Duodenal mucosa (tissue), 2 donors: ENCODE data around the gene ZGRF1.

ENCODE experiments used
- H3K27ac ChIP-seq: one replicate; pipeline ENCODE4 v1.7.0; 2013; ENCODE audit warnings: low read depth, low read length
- H3K27me3 ChIP-seq, 2 donors: one replicate each; pipeline ENCODE4 v1.7.0; 2013; ENCODE audit warnings: low read length in 2 of 2, control low read depth in 1 of 2; ENCODE audit not compliant: insufficient read depth in 2 of 2, control insufficient read depth in 1 of 2
- H3K36me3 ChIP-seq, 2 donors: one replicate each; pipeline ENCODE4 v1.7.0; 2013; ENCODE audit warnings: low read length in 2 of 2, control low read depth in 1 of 2; ENCODE audit not compliant: insufficient read depth in 2 of 2, control insufficient read depth in 1 of 2
- H3K4me1 ChIP-seq, 2 donors: one replicate each; pipeline ENCODE4 v1.7.0; 2013; ENCODE audit warnings: low read length in 2 of 2, control low read depth in 1 of 2; ENCODE audit not compliant: insufficient read depth in 2 of 2, control insufficient read depth in 1 of 2
- H3K4me3 ChIP-seq, 2 donors: one replicate each; pipeline ENCODE4 v1.7.0; 2013; ENCODE audit warnings: low read length in 2 of 2, low read depth in 1 of 2
- H3K9ac ChIP-seq, 2 donors: one replicate each; pipeline ENCODE4 v1.7.0; 2013; ENCODE audit warnings: low read length in 2 of 2, low read depth in 1 of 2
- H3K9me3 ChIP-seq, 2 donors: one replicate each; pipeline ENCODE4 v1.7.0; 2013; ENCODE audit warnings: low read length in 2 of 2, control low read depth in 1 of 2; ENCODE audit not compliant: control insufficient read depth in 1 of 2

The ZGRF1 gene

GRCh38 chr4:112516471-112517066, 120.1 kb downstream of the ZGRF1 start:
- Histone ChIP-seq H3K36me3 (no peaks in the 10 kb centered on the region), H3K27me3 (peaks cover 85 to 92% of the 10 kb centered on the region in 2 donors), H3K9ac (no peak overlapping the region), H3K4me3 (peak overlapping the region in 1 of 2 donors; percentile 14), H3K27ac (no peak overlapping the region), H3K9me3 (no peaks in the 10 kb centered on the region), H3K4me1 (peaks cover 27% of the 10 kb centered on the region in 2 donors)

DNA sequence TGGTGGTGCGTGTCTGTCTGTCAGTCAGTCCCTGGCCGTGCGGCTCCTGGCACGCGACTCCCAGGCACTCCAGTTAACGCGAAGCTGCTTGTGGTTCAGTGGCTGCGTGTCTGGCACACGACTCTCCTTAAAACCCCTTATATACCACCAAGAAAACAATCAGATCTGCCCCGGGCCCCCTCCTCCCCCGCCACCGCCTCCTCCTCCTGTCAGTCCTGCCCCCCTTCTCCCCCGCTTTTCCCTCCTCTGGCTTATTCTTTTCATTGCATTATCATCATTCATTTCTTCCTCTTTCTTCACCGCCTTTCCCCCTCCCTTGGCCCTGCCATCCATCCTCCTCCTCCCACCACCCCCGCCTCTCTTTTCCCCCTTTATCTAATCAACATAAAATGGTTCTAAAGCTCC, 120.6 kb downstream of the ZGRF1 start, which contains the start of gene NEUROG2:
Gene NEUROG2, minus strand, starts transcription at position 115 of the 405 bp plus-strand sequence. CDS start 705 bp downstream, outside the sequence.
- H3K4me3 ChIP-seq: peak within 1 kb of the TSS; percentile 80 to 83
- H3K9ac ChIP-seq: no peak within 1 kb of the TSS
- H3K27me3 ChIP-seq: peaks cover 85 to 92% of the 10 kb centered on the region in 2 donors
- no peaks in the 10 kb centered on the region for H3K9me3 ChIP-seq
- H3K36me3 ChIP-seq: no peaks in the 10 kb centered on the region
- H3K27ac ChIP-seq: no peak within 1 kb of the TSS
- peaks cover 24 to 27% of the 10 kb centered on the region in 2 donors for H3K4me1 ChIP-seq

DNA sequence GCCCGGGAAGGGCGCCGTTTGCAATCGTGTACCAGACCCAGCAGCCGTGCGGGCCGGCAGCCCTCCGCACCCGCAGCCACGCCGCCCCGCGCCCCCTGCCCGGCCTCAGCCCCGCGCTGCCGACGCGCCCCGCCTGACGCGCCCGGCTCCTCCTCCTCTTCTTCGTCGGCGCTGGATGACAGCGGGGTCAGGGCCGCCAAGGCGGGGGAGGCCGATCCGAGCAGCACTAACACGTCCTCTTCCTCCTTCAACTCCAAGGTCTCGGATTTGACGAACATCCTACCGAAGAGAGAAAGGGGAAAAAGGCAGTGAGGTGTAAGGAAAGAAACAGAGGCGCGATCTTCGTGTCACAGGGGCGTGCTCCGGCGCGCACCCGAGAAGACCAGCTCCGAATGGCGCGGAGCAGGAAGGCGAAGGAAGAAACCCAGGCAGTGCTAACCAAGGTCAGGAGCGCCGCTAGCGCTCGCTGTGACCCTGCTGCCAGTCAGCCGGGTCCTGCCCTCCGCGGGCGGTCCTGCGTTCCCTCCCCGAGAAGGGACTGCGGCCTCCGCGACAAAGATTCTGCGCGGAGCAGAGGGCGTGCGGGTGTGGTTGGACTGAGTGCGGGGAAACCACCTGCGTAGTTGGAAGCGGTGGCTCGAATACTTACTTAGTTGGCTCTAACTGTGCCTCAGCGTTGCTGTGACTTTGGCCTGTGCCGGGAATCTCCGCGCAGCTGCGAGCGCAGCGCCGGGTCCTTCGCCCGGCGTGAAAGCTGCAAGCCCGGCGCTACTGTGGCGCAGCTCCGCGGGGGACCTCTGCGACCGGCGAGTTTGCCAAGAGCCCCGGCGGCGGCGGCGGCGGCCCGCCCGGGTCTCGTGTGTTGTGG, 121.3 kb downstream of the ZGRF1 start:
- peak overlapping the region; percentile 80 to 83 for H3K4me3 ChIP-seq
- H3K27ac ChIP-seq: no peak overlapping the region
- H3K36me3 ChIP-seq: no peaks in the 10 kb centered on the region
- H3K4me1 ChIP-seq: peaks cover 19 to 27% of the 10 kb centered on the region in 2 donors
- H3K9ac ChIP-seq: no peak overlapping the region
- H3K27me3 ChIP-seq: peaks cover 85 to 92% of the 10 kb centered on the region in 2 donors
- H3K9me3 ChIP-seq: no peaks in the 10 kb centered on the region

- Histone ChIP-seq H3K4me3 (peak overlapping the region in 1 of 2 donors; percentile 80), H3K36me3 (no peaks in the 10 kb centered on the region), H3K27me3 (peaks cover 84 to 92% of the 10 kb centered on the region in 2 donors), H3K27ac (no peak overlapping the region), H3K4me1 (peaks cover 19 to 29% of the 10 kb centered on the region in 2 donors), H3K9me3 (no peaks in the 10 kb centered on the region), H3K9ac (no peak overlapping the region)
Observed at GRCh38 chr4:112514647-112515197, 122.0 kb downstream of the ZGRF1 start.

DNA sequence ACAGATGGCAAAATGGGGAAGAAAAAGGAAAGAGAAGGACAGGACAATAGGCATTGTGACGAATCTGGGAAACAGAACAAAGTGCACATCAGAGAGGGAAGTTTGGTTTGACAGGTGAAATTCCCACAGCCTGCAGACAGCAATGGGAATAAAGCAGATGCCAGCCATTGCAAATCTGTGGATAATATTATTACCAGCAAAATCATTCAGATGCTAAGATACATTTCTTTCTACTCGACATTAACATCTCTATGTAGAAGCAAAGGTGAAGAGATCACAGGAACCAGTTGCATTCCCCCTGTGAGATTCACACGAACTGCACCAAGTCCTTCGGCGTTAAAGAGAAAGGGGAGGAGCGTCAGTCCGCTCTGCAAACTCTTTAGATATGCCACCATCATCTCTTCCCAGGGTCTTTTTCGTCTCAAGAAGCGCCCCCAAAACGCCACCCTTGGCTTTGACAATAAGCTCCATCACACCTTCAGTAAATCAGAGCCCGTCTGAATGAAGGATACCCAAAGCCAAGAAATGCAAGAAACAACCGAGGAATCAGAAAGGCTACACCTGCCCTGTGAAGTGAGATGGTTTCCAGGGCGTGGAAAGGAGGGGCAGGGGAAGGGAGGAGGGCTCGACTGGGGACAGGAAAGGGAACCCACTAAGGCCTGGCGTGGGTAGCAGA, 122.6 kb downstream of the ZGRF1 start:
- Histone ChIP-seq H3K9ac (no peak overlapping the region), H3K4me3 (peak overlapping the region; percentile 30 to 80), H3K4me1 (peaks cover 25 to 33% of the 10 kb centered on the region in 2 donors)

DNA sequence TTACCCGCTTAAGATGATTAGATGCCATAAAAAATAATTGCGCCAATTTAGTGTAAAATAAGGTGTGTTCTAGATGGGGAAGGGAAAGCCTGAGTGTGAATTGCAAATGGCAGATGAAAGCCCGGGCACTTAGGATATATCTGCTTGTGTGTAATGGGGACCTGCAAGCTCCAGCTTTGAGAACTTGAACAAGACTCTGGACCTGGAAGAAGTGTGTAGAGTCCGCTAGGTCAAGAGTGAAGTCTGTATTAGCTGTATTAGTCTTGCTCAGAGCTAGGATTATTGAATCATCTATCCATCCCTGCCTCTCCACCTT, 124.9 kb downstream of the ZGRF1 start:
- Histone ChIP-seq H3K4me1 (peaks cover 18 to 26% of the 10 kb centered on the region in 2 donors), H3K27ac (no peak overlapping the region), H3K36me3 (no peaks in the 10 kb centered on the region), H3K9me3 (no peaks in the 10 kb centered on the region), H3K27me3 (peaks cover 78 to 86% of the 10 kb centered on the region in 2 donors), H3K4me3 (no peak overlapping the region), H3K9ac (no peak overlapping the region)

More for the DNA sequence above, 122.6 kb downstream of the ZGRF1 start:
- Histone ChIP-seq H3K9me3 (no peaks in the 10 kb centered on the region), H3K27ac (no peak overlapping the region), H3K27me3 (peaks cover 87 to 92% of the 10 kb centered on the region in 2 donors), H3K36me3 (no peaks in the 10 kb centered on the region)

DNA sequence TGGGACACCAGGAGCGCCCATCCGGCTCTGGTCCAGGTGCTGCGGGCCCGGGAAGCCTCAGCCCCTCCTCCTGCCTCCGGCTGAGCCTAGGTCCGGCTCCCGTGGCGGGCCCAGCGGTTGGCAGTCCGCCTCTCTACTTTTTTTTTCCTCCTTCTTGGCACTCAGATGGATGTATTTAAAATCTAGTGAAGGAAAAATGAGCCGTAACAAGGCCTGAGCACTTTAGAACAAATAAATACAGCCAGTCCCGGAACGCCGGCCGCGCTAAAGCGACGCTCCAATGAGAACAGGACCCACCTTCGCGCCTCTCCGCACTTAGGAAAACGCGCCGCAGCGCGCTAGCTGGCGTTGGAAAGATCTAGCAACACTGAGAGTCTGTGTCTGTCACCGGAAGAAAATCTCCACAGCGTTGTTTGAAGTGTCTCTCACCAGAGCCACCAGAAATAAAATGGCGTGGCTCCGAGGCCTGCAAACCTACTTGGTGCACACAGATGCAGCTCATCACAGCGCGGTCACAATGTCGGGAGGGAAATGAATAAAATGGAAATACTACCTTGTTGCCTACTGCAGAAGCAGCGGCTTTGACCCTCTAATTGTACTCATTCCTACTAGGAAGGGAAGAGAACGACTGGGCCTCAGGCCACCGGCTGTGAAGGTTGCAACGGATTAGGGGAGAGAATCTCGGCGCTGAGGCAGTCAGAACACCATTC, 125.5 kb downstream of the ZGRF1 start:
- Histone ChIP-seq H3K27me3 (peaks cover 73 to 85% of the 10 kb centered on the region in 2 donors), H3K36me3 (no peaks in the 10 kb centered on the region), H3K9me3 (no peaks in the 10 kb centered on the region), H3K9ac (no peak overlapping the region), H3K4me3 (no peak overlapping the region), H3K27ac (no peak overlapping the region), H3K4me1 (peaks cover 15 to 25% of the 10 kb centered on the region in 2 donors)

- no peak overlapping the region for H3K27ac ChIP-seq
- peaks cover 68 to 82% of the 10 kb centered on the region in 2 donors for H3K27me3 ChIP-seq
- H3K36me3 ChIP-seq: no peaks in the 10 kb centered on the region
- H3K9ac ChIP-seq: no peak overlapping the region
- no peaks in the 10 kb centered on the region for H3K9me3 ChIP-seq
- peaks cover 15 to 20% of the 10 kb centered on the region in 2 donors for H3K4me1 ChIP-seq
- H3K4me3 ChIP-seq: peak overlapping the region in 1 of 2 donors; percentile 29
Observed at GRCh38 chr4:112510291-112511092, 126.2 kb downstream of the ZGRF1 start.
